ENCODE data around the gene CDC42EP2. TPM values are rescaled to one million over a fixed set of nuclear protein-coding genes. Genes with fewer than 3 reads are reported as not detected.

The CDC42EP2 gene
- total and polyA plus RNA-seq, 2 experiments from 2014 or later, result 32.1 to 37.9 TPM

DNA sequence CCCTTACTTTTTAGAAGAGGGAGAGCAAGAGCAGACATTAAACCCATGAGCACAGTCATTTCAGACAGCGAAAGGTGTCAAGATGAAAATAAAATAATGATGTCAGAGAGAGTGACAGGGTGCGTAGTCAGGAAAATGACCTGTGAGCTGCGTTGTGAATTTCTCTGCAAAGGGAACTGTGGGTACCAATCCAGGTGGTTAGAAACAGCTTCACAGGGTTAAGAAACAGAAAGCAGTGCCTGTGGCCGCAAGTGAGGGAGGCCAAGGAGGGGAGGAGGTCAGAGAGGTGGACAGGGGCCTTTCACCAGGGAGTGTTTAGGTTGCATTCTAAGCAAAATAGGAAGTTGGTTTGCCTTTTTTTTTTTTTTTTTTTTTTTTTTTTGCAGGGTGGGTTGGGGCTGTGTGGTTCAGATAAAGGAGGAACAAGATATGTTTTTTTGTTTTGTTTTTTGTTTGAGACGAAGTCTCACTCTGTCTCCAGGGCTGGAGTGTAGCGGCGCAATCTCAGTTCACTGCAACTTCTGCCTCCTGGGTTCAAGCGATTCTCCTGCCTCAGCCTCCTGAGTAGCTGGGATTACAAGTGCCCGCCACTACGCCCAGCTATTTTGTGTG is 47.8 kb downstream of the CDC42EP2 start:
- 84 to 86% methylated on average over 10 of the region's 10 CpGs for WGBS, 2 experiments (ENCODE audit: low coverage in 1 of 2, low lambda C conversion rate in 2 of 2, missing lambda C conversion rate in 2 of 2)
- Histone ChIP-seq H3K9me3 (ENCODE audit: low read depth) (no peaks in the 10 kb centered on the region), H4K20me1 (ENCODE audit: insufficient read depth) (no peaks in the 10 kb centered on the region), H3K4me2 (ENCODE audit: unreplicated experiment) (no peak overlapping the region), H3K79me2 (ENCODE audit: insufficient read depth) (peaks cover 15% of the 10 kb centered on the region), H3K36me3 (ENCODE audit: low read depth) (no peaks in the 10 kb centered on the region), H3K4me3 (no peak overlapping the region), H3K9me2 (ENCODE audit: insufficient read depth) (no peaks in the 10 kb centered on the region), H3K9ac (no peak overlapping the region), H3F3A (ENCODE audit: insufficient read depth) (no peaks in the 10 kb centered on the region), H2AFZ (no peak overlapping the region), H3K4me1 (ENCODE audit: insufficient read depth) (no peaks in the 10 kb centered on the region), H3K27ac (no peak overlapping the region), H3K27me3 (replicated peaks; ENCODE audit: insufficient read depth) (no peaks in the 10 kb centered on the region)
- no peak for DNase-seq
- in situ Hi-C loops (cut with MboI), result no loop called here
- TF ChIP-seq EZH2 (IDR thresholded peaks at IDR 0.05; ENCODE audit: insufficient read depth, poor library complexity, severe bottlenecking), result no peak
- no peak for TF ChIP-seq EZH2phosphoT487 (IDR thresholded peaks at IDR 0.05; ENCODE audit: insufficient read depth, low read depth)

DNA sequence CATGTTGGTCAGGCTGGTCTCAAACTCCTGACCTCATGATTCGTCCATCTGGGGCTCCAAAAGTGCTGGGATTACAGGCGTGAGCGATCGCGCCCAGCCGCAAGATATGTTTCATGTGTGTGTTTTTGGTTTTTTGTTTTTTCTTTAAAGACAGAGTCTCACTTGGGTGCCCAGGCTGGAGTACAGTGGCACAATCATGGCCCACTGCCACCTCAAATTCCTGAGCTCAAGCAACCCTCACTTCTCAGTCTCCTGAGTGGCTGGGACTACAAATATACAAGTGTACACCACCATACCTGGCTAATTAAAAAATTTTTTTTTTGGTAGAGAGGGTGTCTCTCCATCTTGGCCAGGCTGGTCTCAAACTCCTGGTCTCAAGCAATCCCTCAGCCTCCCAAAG is 48.3 kb downstream of the CDC42EP2 start:
- no peak for TF ChIP-seq EZH2 (IDR thresholded peaks at IDR 0.05; ENCODE audit: insufficient read depth, poor library complexity, severe bottlenecking)
- TF ChIP-seq EZH2phosphoT487 (IDR thresholded peaks at IDR 0.05; ENCODE audit: insufficient read depth, low read depth), result no peak
- Histone ChIP-seq H3K27ac (no peak overlapping the region), H3K36me3 (ENCODE audit: low read depth) (no peaks in the 10 kb centered on the region), H3K4me1 (ENCODE audit: insufficient read depth) (no peaks in the 10 kb centered on the region), H3K4me3 (no peak overlapping the region), H3K79me2 (ENCODE audit: insufficient read depth) (peaks cover 15% of the 10 kb centered on the region), H3K9me3 (ENCODE audit: low read depth) (no peaks in the 10 kb centered on the region), H3F3A (ENCODE audit: insufficient read depth) (no peaks in the 10 kb centered on the region), H3K4me2 (ENCODE audit: unreplicated experiment) (no peak overlapping the region), H4K20me1 (ENCODE audit: insufficient read depth) (no peaks in the 10 kb centered on the region), H3K9me2 (ENCODE audit: insufficient read depth) (no peaks in the 10 kb centered on the region), H2AFZ (no peak overlapping the region), H3K27me3 (replicated peaks; ENCODE audit: insufficient read depth) (no peaks in the 10 kb centered on the region), H3K9ac (no peak overlapping the region)
- in situ Hi-C loops (cut with MboI), result no loop called here
- no peak for DNase-seq
- 96 to 98% methylated on average over 6 of the region's 6 CpGs for WGBS, 2 experiments (ENCODE audit: low coverage in 1 of 2, low lambda C conversion rate in 2 of 2, missing lambda C conversion rate in 2 of 2)

DNA sequence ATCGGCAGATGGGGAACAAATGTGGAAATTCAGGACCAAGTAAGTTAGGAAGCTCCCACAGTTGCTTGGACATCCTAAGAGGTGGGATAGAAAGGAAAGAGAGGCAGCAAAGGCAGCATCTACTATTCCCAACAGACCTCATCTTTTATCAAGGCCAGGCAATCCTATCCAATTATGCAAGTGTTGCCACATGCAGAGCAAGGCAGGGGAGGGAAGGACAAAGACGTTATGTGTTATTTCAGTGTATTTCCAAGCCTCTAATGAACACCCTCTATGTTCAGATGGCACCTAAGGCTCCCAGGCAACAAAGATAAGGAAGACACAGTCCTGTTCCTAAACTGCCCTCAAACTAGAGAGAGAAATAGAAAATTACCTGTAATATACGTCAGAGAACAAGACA is 49.1 kb downstream of the CDC42EP2 start:
- H3K4me3 ChIP-seq, result no peak overlapping the region
- H3K4me2 ChIP-seq (ENCODE audit: unreplicated experiment), result no peak overlapping the region
- no peaks in the 10 kb centered on the region for H3F3A ChIP-seq (ENCODE audit: insufficient read depth)
- no peak overlapping the region for H2AFZ ChIP-seq
- H4K20me1 ChIP-seq (ENCODE audit: insufficient read depth), result no peaks in the 10 kb centered on the region
- in situ Hi-C loops (cut with MboI), result no loop called here
- H3K9me3 ChIP-seq (ENCODE audit: low read depth), result no peaks in the 10 kb centered on the region
- no peak for DNase-seq
- no peaks in the 10 kb centered on the region for H3K9me2 ChIP-seq (ENCODE audit: insufficient read depth)
- 82 to 87% methylated on average over 3 of the region's 3 CpGs for WGBS, 2 experiments (ENCODE audit: low coverage in 1 of 2, low lambda C conversion rate in 2 of 2, missing lambda C conversion rate in 2 of 2)
- H3K4me1 ChIP-seq (ENCODE audit: insufficient read depth), result no peaks in the 10 kb centered on the region
- H3K27ac ChIP-seq, result no peak overlapping the region
- H3K9ac ChIP-seq, result no peak overlapping the region
- TF ChIP-seq EZH2phosphoT487 (IDR thresholded peaks at IDR 0.05; ENCODE audit: insufficient read depth, low read depth), result no peak
- TF ChIP-seq EZH2 (IDR thresholded peaks at IDR 0.05; ENCODE audit: insufficient read depth, poor library complexity, severe bottlenecking), result no peak
- H3K27me3 ChIP-seq (replicated peaks; ENCODE audit: insufficient read depth), result no peaks in the 10 kb centered on the region
- peaks cover 15% of the 10 kb centered on the region for H3K79me2 ChIP-seq (ENCODE audit: insufficient read depth)
- H3K36me3 ChIP-seq (ENCODE audit: low read depth), result no peaks in the 10 kb centered on the region

DNA sequence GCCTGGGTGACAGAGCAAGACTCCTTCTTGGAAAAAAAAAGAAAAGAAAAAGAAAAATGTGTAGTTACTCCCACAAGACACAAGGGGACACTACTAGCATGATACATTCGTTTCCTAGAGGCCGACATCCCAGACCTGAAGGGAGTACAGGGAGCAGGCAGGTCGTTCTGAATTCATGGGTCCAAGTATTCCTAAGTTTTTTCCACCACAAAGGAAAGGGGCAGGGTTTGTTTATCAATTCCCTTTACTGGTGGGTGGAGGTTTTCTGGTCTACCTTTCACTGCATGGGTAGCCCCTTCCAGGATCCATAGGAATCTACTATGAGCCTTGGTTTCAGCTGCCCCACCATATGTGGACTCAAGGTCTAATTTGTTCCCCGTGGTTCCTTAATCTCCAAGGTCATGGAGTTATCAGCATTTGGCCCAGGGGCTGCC is 51.7 kb downstream of the CDC42EP2 start:
- H3K27me3 ChIP-seq (replicated peaks; ENCODE audit: insufficient read depth), result no peaks in the 10 kb centered on the region

More for the DNA sequence above, 51.7 kb downstream of the CDC42EP2 start:
- Histone ChIP-seq H3K9me3 (ENCODE audit: low read depth) (no peaks in the 10 kb centered on the region), H3K79me2 (ENCODE audit: insufficient read depth) (peaks cover 15% of the 10 kb centered on the region), H3K27ac (0 out of 2 replicates have a peak overlapping the region, but pooled peaks have one; percentile 2), H4K20me1 (ENCODE audit: insufficient read depth) (no peaks in the 10 kb centered on the region), H3K9me2 (ENCODE audit: insufficient read depth) (no peaks in the 10 kb centered on the region), H3K4me3 (no peak overlapping the region), H3K4me1 (ENCODE audit: insufficient read depth) (peaks cover 6% of the 10 kb centered on the region), H3K4me2 (ENCODE audit: unreplicated experiment) (no peak overlapping the region), H3F3A (ENCODE audit: insufficient read depth) (peaks cover 6% of the 10 kb centered on the region), H3K9ac (peak overlapping the region; percentile 21), H3K36me3 (ENCODE audit: low read depth) (no peaks in the 10 kb centered on the region), H2AFZ (peak overlapping the region; percentile 70)
- 2 to 5% methylated on average over 4 of the region's 4 CpGs for WGBS, 2 experiments (ENCODE audit: low coverage in 1 of 2, low lambda C conversion rate in 2 of 2, missing lambda C conversion rate in 2 of 2)
- no peak for TF ChIP-seq EZH2phosphoT487 (IDR thresholded peaks at IDR 0.05; ENCODE audit: insufficient read depth, low read depth)
- no peak for TF ChIP-seq EZH2 (IDR thresholded peaks at IDR 0.05; ENCODE audit: insufficient read depth, poor library complexity, severe bottlenecking)
- in situ Hi-C loops (cut with MboI), result no loop called here
- peak; percentile 90 for DNase-seq
